ENCODE measurements around the gene ZNF366. TPM values are rescaled to one million over a fixed set of nuclear protein-coding genes. Genes with fewer than 3 reads are reported as not detected.
A peak's percentile ranks its signal among the peaks of the same experiment; 100 is the strongest.

The ZNF366 gene
- total and polyA plus RNA-seq, 9 donors: 2.1 to 3.7 (median 2.7) TPM

DNA sequence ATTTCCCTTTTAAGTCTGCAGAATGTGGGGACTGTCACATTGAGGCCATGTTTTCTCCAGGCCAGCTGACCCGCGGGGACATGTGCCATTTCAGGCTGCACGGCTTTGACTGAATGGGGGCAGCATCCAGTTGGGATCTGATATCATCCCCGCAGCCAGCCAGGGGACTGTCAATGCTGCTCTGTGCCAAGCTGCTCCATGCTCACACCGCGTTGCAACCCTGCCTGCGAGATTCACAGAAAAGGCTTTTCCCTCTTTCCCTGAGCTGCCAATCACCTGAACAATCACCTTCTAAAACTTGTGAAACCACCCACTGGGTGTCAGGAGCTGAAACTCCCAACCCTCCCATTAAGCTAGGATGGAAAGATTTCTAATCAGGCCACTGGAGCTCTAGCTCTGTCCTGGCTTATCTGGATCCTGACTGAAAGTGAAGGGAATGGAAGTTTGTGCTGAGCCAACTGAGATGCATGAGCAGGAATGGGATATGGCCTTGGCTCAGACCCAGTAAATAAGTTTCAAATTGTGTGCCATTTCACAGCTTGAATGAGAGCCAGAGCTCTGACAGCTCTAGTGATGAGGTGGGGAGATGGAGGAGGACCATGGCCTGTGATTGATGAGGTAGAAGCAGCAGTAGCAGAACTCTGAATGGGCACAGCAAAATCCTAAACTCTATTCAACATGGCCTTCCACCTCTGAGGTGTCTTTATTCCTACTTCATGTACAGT, 34.5 kb upstream of the ZNF366 start:
- H3K9me3 ChIP-seq (replicated peaks; ENCODE audit: control insufficient read depth, low read depth, low read length): no peaks in the 10 kb centered on the region
- DNase-seq: peak; percentile 42
- no peak overlapping the region for H3K4me3 ChIP-seq (ENCODE audit: low read length)
- H3K27ac ChIP-seq (ENCODE audit: low read length): peak overlapping the region; percentile 57
- WGBS (ENCODE audit: insufficient coverage): 34% methylated on average over 7 of the region's 7 CpGs
- H3K27me3 ChIP-seq (ENCODE audit: control insufficient read depth, insufficient read depth, low read length): no peaks in the 10 kb centered on the region
- H3K36me3 ChIP-seq (ENCODE audit: control insufficient read depth, insufficient read depth, low read length): no peaks in the 10 kb centered on the region
- peaks cover 12% of the 10 kb centered on the region for H3K4me1 ChIP-seq (ENCODE audit: control insufficient read depth, insufficient read depth, low read length)

GRCh38 chr5:72540759-72541438, 33.7 kb upstream of the ZNF366 start:
- H3K9me3 ChIP-seq (replicated peaks; ENCODE audit: control insufficient read depth, low read depth, low read length): no peaks in the 10 kb centered on the region
- H3K36me3 ChIP-seq (ENCODE audit: control insufficient read depth, insufficient read depth, low read length): no peaks in the 10 kb centered on the region
- 100% methylated on average over 2 of the region's 7 CpGs for WGBS (ENCODE audit: insufficient coverage)
- H3K27ac ChIP-seq (ENCODE audit: low read length): peak overlapping the region; percentile 42
- DNase-seq: no peak
- peaks cover 12% of the 10 kb centered on the region for H3K4me1 ChIP-seq (ENCODE audit: control insufficient read depth, insufficient read depth, low read length)
- H3K4me3 ChIP-seq (ENCODE audit: low read length): no peak overlapping the region
- no peaks in the 10 kb centered on the region for H3K27me3 ChIP-seq (ENCODE audit: control insufficient read depth, insufficient read depth, low read length)

- Histone ChIP-seq H3K9me3 (replicated peaks; ENCODE audit: control insufficient read depth, low read depth, low read length) (no peaks in the 10 kb centered on the region), H3K4me1 (ENCODE audit: control insufficient read depth, insufficient read depth, low read length) (peaks cover 12% of the 10 kb centered on the region), H3K4me3 (ENCODE audit: low read length) (no peak overlapping the region), H3K27ac (ENCODE audit: low read length) (no peak overlapping the region), H3K27me3 (ENCODE audit: control insufficient read depth, insufficient read depth, low read length) (no peaks in the 10 kb centered on the region), H3K36me3 (ENCODE audit: control insufficient read depth, insufficient read depth, low read length) (no peaks in the 10 kb centered on the region)
- no peak for DNase-seq
Observed at GRCh38 chr5:72539726-72540125, 32.5 kb upstream of the ZNF366 start.

GRCh38 chr5:72539038-72539437, 31.8 kb upstream of the ZNF366 start:
- no peak overlapping the region for H3K27ac ChIP-seq (ENCODE audit: low read length)
- DNase-seq: no peak
- H3K9me3 ChIP-seq (replicated peaks; ENCODE audit: control insufficient read depth, low read depth, low read length): no peaks in the 10 kb centered on the region
- no peaks in the 10 kb centered on the region for H3K27me3 ChIP-seq (ENCODE audit: control insufficient read depth, insufficient read depth, low read length)
- H3K36me3 ChIP-seq (ENCODE audit: control insufficient read depth, insufficient read depth, low read length): no peaks in the 10 kb centered on the region
- peaks cover 12% of the 10 kb centered on the region for H3K4me1 ChIP-seq (ENCODE audit: control insufficient read depth, insufficient read depth, low read length)
- WGBS (ENCODE audit: insufficient coverage): no CpG with 5 or more reads among the region's 1 CpG
- H3K4me3 ChIP-seq (ENCODE audit: low read length): no peak overlapping the region

DNA sequence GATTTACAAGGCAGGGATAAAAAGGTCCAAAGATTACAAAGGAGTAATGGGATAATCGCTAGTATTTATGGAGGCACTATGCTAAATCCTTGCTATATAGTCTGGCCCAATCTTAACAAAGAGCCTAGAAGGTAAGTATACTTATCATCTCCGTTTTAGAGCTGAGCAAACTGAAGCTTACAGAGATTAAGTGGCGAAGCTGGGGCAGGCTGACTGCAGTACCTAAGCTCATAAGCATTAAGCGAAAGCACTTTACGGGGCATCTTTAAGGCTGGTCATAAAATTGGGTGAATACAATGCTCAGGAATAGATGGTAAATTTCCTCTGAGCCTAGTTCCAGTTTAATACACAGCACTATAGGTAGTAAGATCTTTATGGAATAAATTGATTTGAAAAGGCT, 30.0 kb upstream of the ZNF366 start:
- Histone ChIP-seq H3K9me3 (replicated peaks; ENCODE audit: control insufficient read depth, low read depth, low read length) (no peaks in the 10 kb centered on the region), H3K27ac (ENCODE audit: low read length) (no peak overlapping the region), H3K27me3 (ENCODE audit: control insufficient read depth, insufficient read depth, low read length) (no peaks in the 10 kb centered on the region), H3K36me3 (ENCODE audit: control insufficient read depth, insufficient read depth, low read length) (no peaks in the 10 kb centered on the region), H3K4me3 (ENCODE audit: low read length) (no peak overlapping the region), H3K4me1 (ENCODE audit: control insufficient read depth, insufficient read depth, low read length) (peaks cover 12% of the 10 kb centered on the region)
- no peak for DNase-seq
- WGBS (ENCODE audit: insufficient coverage): 59% methylated on average over 5 of the region's 5 CpGs

- DNase-seq: peak; percentile 37
Observed at GRCh38 chr5:72531496-72532190, 24.4 kb upstream of the ZNF366 start.

DNA sequence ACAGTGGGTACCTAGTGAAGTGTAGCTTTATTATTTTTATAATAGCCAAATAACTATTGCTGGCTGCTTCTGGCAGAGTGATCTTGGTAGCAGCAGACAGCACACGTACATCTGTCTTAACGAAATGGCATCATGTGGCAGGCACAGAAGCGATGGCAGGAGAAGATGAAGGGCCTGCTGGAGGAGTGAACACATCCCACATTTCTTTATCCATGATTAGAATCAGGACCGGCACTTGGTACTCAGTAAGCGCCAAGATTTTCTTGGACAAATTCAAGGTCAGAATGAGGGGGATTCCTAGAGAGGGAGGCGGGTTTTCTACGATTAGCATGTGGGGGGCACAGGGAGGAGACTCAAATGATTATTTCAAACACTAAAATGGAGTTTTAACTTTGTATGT, 23.0 kb upstream of the ZNF366 start:
- H3K36me3 ChIP-seq (ENCODE audit: control insufficient read depth, insufficient read depth, low read length): no peaks in the 10 kb centered on the region
- WGBS (ENCODE audit: insufficient coverage): no CpG with 5 or more reads among the region's 7 CpGs
- H3K27ac ChIP-seq (ENCODE audit: low read length): no peak overlapping the region
- H3K4me3 ChIP-seq (ENCODE audit: low read length): no peak overlapping the region
- no peaks in the 10 kb centered on the region for H3K27me3 ChIP-seq (ENCODE audit: control insufficient read depth, insufficient read depth, low read length)
- no peak for DNase-seq
- H3K9me3 ChIP-seq (replicated peaks; ENCODE audit: control insufficient read depth, low read depth, low read length): no peaks in the 10 kb centered on the region
- H3K4me1 ChIP-seq (ENCODE audit: control insufficient read depth, insufficient read depth, low read length): peaks cover 3% of the 10 kb centered on the region

More at GRCh38 chr5:72531496-72532190, 24.4 kb upstream of the ZNF366 start:
- Histone ChIP-seq H3K4me3 (ENCODE audit: low read length) (no peak overlapping the region), H3K4me1 (ENCODE audit: control insufficient read depth, insufficient read depth, low read length) (peaks cover 3% of the 10 kb centered on the region), H3K36me3 (ENCODE audit: control insufficient read depth, insufficient read depth, low read length) (no peaks in the 10 kb centered on the region), H3K9me3 (replicated peaks; ENCODE audit: control insufficient read depth, low read depth, low read length) (no peaks in the 10 kb centered on the region), H3K27ac (ENCODE audit: low read length) (no peak overlapping the region), H3K27me3 (ENCODE audit: control insufficient read depth, insufficient read depth, low read length) (no peaks in the 10 kb centered on the region)
- WGBS (ENCODE audit: insufficient coverage): 91% methylated on average over 1 of the region's 4 CpGs

DNA sequence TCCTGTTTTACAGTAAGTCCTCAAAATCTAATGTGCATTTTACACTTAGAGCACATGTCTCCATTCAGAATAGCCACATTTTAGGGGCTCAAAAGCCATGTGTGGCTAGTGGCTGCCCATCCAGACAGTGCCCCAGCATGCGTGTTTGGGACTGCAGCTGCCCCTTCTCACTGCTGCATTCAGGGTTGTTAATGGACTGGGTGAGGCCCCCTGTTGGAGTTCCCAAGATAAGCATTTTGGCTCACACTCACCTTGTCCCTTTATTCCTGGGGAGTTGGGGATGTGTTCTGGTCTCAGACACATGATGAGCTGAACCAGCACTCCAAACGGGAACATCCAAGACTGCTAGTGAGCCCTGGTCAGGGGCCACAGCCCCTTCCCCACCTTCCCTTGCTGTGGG, 22.2 kb upstream of the ZNF366 start:
- no peak overlapping the region for H3K4me3 ChIP-seq (ENCODE audit: low read length)
- no peak overlapping the region for H3K27ac ChIP-seq (ENCODE audit: low read length)
- WGBS (ENCODE audit: insufficient coverage): 80% methylated on average over 1 of the region's 2 CpGs
- H3K27me3 ChIP-seq (ENCODE audit: control insufficient read depth, insufficient read depth, low read length): no peaks in the 10 kb centered on the region
- peaks cover 3% of the 10 kb centered on the region for H3K4me1 ChIP-seq (ENCODE audit: control insufficient read depth, insufficient read depth, low read length)
- DNase-seq: no peak
- no peaks in the 10 kb centered on the region for H3K36me3 ChIP-seq (ENCODE audit: control insufficient read depth, insufficient read depth, low read length)
- no peaks in the 10 kb centered on the region for H3K9me3 ChIP-seq (replicated peaks; ENCODE audit: control insufficient read depth, low read depth, low read length)

DNA sequence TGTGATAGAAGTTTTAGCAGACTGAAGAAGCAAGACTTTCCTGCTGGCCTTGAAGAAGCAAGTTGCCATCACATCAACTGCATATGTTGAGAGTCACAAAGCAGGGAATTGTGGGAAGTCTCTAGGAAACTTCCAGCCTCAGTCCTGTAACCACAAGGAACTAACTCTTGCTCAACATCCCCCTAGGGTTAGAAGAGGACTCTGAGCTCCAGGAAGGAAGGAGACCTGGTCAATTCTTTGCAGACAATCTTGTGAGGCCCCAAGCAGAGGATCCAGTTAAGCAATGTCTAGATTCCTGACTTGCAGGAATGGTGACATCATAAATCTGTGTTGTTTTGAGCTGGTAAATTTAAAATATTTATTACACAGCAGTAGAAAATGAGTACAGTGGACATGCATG, 18.6 kb upstream of the ZNF366 start:
- peak; percentile 19 for DNase-seq
- Histone ChIP-seq H3K27me3 (ENCODE audit: control insufficient read depth, insufficient read depth, low read length) (no peaks in the 10 kb centered on the region), H3K27ac (ENCODE audit: low read length) (no peak overlapping the region), H3K36me3 (ENCODE audit: control insufficient read depth, insufficient read depth, low read length) (no peaks in the 10 kb centered on the region), H3K4me3 (ENCODE audit: low read length) (no peak overlapping the region), H3K9me3 (replicated peaks; ENCODE audit: control insufficient read depth, low read depth, low read length) (peaks cover 4% of the 10 kb centered on the region), H3K4me1 (ENCODE audit: control insufficient read depth, insufficient read depth, low read length) (no peaks in the 10 kb centered on the region)

GRCh38 chr5:72523960-72524582, 16.9 kb upstream of the ZNF366 start:
- no CpG with 5 or more reads among the region's 3 CpGs for WGBS (ENCODE audit: insufficient coverage)

More at GRCh38 chr5:72523960-72524582, 16.9 kb upstream of the ZNF366 start:
- Histone ChIP-seq H3K4me3 (ENCODE audit: low read length) (no peak overlapping the region), H3K36me3 (ENCODE audit: control insufficient read depth, insufficient read depth, low read length) (no peaks in the 10 kb centered on the region), H3K27ac (ENCODE audit: low read length) (no peak overlapping the region), H3K27me3 (ENCODE audit: control insufficient read depth, insufficient read depth, low read length) (no peaks in the 10 kb centered on the region), H3K4me1 (ENCODE audit: control insufficient read depth, insufficient read depth, low read length) (no peaks in the 10 kb centered on the region), H3K9me3 (replicated peaks; ENCODE audit: control insufficient read depth, low read depth, low read length) (peaks cover 11% of the 10 kb centered on the region)
- peak; percentile 76 for DNase-seq
